Fibroblast of villous mesenchyme (primary cell): ENCODE data around the gene MT1E. TPM values are rescaled to one million over a fixed set of nuclear protein-coding genes. Genes with fewer than 3 reads are reported as not detected.
"Not testable (repeated sequence)": the region's sequence is repeated elsewhere in the genome, so short reads cannot be mapped to it uniquely, and the experiment has no call there.

ENCODE experiments used
- DNase-seq: peaks from one replicate; pipeline ENCODE4 v3.0.0-alpha.2; 2010; ENCODE audit warnings: low read depth
- H3K4me3 ChIP-seq: 2 replicates; pipeline ENCODE4 v1.5.1; 2011; ENCODE audit warnings: low read depth, mild to moderate bottlenecking, low read length
- total RNA-seq: library from RNA; depleted of rRNA; stranded (reverse); fragments of >200 nt; gene quantifications from 2 replicates; pipeline ENCODE4 v1.2.3, GENCODE V29; 2012
- TF ChIP-seq, protein P1 (sequence below): IDR thresholded peaks from 2 replicates; pipeline ENCODE4 v1.5.1; 2012; ENCODE audit warnings: low read depth, mild to moderate bottlenecking, low read length; ENCODE audit not compliant: insufficient read depth

MT1E gene
- 21.6 and 108 TPM in 2 replicates for total RNA-seq

DNA sequence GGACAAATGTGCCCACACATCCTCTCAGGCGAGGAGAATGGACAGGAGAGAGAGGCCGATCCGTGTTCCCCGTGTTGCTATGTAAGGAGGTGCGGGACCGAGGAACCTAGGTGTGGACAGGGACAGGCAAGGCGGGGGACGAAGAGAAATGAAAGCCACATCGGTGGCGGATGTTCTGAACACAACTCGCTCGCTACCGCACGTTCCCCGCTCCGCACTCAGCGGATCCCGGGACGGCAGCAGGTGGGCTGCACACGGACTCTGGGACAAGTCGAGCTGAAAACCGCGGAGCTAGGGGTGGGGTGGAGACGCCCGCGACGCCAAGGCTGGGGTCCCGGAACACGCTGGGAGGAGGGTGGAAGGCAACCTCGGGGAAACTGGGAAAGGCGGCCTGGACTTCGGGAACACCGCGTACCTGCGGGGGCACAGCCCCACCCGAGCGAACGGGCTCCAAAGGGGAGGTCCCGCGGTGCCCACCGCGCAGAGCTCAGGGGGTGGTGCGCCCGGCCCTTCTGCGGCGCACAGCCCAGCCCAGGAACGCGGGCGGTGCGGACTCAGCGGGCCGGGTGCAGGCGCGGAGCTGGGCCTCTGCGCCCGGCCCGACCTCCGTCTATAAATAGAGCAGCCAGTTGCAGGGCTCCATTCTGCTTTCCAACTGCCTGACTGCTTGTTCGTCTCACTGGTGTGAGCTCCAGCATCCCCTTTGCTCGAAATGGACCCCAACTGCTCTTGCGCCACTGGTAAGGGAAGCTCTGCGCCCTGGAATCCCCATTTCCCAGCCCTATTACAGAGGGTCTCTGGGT lies at the start of gene MT1E:
MT1E (plus strand) TSS at position 642 of the 803 bp plus-strand sequence; CDS start at position 713, 71 bp downstream.
- peak; percentile 69 for DNase-seq
- TF ChIP-seq, protein P1, sequence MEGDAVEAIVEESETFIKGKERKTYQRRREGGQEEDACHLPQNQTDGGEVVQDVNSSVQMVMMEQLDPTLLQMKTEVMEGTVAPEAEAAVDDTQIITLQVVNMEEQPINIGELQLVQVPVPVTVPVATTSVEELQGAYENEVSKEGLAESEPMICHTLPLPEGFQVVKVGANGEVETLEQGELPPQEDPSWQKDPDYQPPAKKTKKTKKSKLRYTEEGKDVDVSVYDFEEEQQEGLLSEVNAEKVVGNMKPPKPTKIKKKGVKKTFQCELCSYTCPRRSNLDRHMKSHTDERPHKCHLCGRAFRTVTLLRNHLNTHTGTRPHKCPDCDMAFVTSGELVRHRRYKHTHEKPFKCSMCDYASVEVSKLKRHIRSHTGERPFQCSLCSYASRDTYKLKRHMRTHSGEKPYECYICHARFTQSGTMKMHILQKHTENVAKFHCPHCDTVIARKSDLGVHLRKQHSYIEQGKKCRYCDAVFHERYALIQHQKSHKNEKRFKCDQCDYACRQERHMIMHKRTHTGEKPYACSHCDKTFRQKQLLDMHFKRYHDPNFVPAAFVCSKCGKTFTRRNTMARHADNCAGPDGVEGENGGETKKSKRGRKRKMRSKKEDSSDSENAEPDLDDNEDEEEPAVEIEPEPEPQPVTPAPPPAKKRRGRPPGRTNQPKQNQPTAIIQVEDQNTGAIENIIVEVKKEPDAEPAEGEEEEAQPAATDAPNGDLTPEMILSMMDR, result no peak
- H3K4me3 ChIP-seq, result peak within 1 kb of the TSS; percentile 67

DNA sequence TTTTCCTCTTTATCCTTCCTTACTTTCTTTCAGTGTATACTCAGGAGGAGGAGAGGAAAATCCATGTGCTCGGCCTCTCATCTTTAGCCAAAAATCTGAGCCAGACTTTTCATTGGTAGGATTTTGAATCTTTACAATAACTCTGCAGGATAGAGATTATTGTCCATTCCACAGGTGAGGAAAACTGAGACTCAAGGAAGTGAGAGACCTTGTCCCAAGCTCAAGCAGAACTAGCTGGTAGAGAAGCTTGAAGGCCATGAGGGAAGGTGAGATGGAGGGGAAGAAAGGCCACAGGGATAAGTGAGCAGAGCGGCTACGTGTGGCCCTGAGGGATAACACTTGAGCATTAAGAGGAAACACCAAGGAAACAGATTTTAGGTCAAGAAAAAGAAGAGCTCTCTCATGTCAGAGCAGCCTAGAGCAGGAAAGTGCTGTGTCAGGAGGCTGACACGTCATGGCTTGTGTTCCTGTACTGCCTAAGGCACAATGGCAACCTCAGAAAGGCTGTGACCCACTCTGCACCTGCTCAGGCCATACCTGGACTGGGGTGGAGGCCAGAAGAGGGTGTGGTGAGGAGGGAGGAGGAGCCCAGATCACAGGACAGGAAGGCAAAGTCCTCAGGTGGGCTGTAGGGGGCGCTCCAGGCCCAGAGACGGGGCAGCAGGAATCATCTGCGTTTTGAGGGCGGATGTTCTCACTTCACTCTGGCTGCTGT lies 48.8 kb upstream of the MT1E start:
- DNase-seq, result peak; percentile 68
- TF ChIP-seq, protein P1, result peak; percentile 85
- no peak overlapping the region for H3K4me3 ChIP-seq

DNA sequence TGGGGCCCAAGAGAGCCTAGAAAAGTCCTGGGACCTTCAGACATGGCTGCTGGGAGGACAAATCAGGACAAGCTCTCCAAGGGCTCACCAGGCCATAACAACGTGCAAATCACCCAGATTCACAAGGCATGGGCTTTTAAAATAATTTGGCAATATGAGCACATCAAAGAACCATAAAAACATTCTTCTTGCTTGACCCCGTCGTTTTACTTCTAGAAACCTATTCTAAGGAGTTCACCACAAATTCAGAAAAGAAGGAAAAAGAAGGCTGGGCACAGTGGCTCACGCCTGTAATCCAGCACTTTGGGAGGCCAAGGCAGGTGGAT lies 48.3 kb upstream of the MT1E start:
- no peak overlapping the region for H3K4me3 ChIP-seq
- no peak for DNase-seq
- TF ChIP-seq, protein P1, result no peak

DNA sequence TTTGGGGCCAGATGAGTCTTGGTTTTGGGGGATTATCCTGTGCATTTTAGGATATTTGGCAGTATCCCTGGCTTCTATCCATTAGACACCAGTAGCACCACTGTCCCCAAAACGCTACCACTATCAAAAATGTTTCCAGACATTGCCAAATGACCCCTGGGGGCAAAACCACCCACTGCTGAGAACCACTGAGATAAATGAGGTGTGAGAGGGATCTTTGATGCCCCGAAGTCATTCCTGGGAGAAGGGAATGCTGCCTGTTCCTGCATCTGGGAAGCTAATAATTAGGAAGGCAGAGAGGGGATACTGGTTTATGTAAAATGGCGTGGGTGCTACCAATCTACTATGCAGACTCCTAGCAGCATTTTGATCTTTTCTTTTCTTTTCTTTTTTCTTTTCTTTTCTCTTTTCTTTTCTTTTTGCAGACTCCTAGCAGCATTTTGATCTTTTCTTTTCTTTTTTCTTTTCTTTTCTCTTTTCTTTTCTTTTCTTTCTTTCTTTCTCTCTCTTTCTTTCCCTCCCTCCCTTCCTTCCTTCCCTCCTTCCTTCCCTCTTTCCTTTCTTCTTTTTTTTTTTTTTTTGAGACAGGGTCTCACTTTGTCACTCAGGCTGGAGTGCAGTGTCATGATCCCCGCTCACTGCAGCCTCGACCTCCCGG lies 45.1 kb upstream of the MT1E start:
- no peak overlapping the region for H3K4me3 ChIP-seq
- DNase-seq, result no peak
- TF ChIP-seq, protein P1, result no peak

DNA sequence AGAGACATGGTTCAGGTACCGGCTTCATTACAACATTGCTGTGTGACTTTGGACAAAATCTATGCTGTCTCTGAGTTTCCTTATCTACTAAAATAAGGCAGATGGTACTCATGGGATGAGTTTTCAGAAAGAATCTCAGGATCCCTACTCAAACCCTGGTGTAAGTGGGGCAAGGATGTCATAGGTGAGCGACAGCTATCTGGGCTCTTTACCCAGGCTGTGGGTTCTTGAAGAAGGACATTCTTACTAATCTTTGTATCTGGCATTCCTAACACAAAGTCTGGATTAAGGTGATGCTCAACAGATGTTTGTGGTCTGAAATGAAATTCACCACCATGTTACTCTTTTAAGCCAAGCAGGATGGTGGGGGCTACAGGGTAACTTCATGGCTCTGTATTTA lies 42.7 kb upstream of the MT1E start:
- not testable (repeated sequence) for H3K4me3 ChIP-seq
- DNase-seq, result peak; percentile 6

DNA sequence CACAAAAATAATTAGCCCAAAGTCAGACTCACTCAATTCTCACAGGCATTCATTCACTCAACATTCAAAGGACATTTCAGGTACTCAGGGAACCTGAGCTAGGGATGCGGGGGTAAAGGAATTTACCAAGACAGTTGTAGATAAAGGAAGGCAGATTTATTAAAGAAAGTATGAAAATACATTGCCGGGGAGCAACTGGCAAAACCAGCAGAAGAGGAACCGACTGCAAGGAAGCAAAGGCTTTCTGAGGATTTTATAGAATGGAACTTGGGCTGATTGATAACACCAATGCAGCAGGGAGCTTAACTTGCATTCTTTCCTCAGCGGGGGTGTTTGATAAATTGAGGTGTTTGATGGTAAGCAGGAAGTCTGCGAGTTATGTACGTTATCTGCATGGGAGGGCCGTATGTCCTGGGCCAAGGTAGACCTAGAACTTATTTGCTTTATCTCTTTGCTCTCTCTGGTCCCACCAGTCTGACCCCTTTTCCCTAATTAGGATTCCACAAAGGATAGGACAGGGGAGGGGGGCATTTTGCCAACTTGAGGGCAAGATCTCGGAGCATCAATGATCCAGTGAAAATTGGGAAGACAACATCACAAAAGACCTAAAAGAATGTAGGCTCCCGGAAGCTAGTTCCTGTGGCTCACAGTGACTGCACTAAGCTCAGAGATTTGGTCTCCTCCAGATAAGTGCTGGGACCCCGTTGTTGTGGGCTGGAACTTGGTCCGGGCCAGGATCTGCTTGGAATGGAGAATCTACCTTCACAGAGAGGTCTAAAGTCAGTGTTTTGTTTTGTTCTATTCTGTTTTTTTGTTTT lies 42.0 kb upstream of the MT1E start:
- no peak for DNase-seq
- no peak overlapping the region for H3K4me3 ChIP-seq
- TF ChIP-seq, protein P1, result no peak
